Measurements from ENCODE around the gene FILIP1L.

- TF ChIP-seq REST (IDR thresholded peaks at IDR 0.05; ENCODE audit: low read depth) (no peak), CTCF (IDR thresholded peaks at IDR 0.05 in 2 of 3, conservative IDR thresholded peaks at IDR 0.05 in 1 of 3; ENCODE audit: borderline replicate concordance in 1 of 3, insufficient read depth in 1 of 3, low read depth in 2 of 3, low read length in 2 of 3) (peak; percentile 53 to 76 (median 68); a peak in 5 of 6 replicates), ZFX (IDR thresholded peaks at IDR 0.05) (no peak), SP1 (IDR thresholded peaks at IDR 0.05; ENCODE audit: low read depth) (no peak), EZH2 (IDR thresholded peaks at IDR 0.05) (no peak), POLR2A (IDR thresholded peaks at IDR 0.05; ENCODE audit: borderline replicate concordance, extremely low read depth, insufficient read depth, insufficient read length) (no peak), ELF1 (IDR thresholded peaks at IDR 0.05; ENCODE audit: borderline replicate concordance, low read depth) (no peak), JUND (IDR thresholded peaks at IDR 0.05) (no peak), CEBPB (IDR thresholded peaks at IDR 0.05; ENCODE audit: low read depth) (no peak), EZH2phosphoT487 (IDR thresholded peaks at IDR 0.05; ENCODE audit: borderline replicate concordance) (no peak), ZNF274 (IDR thresholded peaks at IDR 0.05; ENCODE audit: low read depth, low read length) (no peak), RAD21 (IDR thresholded peaks at IDR 0.05; ENCODE audit: low read depth) (peak; percentile 68), ZBTB33 (IDR thresholded peaks at IDR 0.05; ENCODE audit: extremely low read depth, insufficient replicate concordance, low read length) (no peak)
Measured at GRCh38 chr3:99789011-99789721, 325.1 kb downstream of the FILIP1L start.

Measured in HCT116 (cell line).